GM23248 (cell line): ENCODE results near the gene LRRC58. TPM values are rescaled to one million over a fixed set of nuclear protein-coding genes. Genes with fewer than 3 reads are reported as not detected.
"Not testable (repeated sequence)": the region's sequence is repeated elsewhere in the genome, so short reads cannot be mapped to it uniquely, and the experiment has no call there.

Source experiments
- DNase-seq: peaks from one replicate; pipeline ENCODE4 v3.0.0-alpha.2; 2015
- H2AFZ ChIP-seq: fragments of 200-600 bp; sonication (generic); 2 replicates; pipeline ENCODE4 v1.6.1; 2016; ENCODE audit warnings: antibody characterized with exemption
- H3F3A ChIP-seq: fragments of 200-600 bp; sonication (generic); 2 replicates; pipeline ENCODE4 v1.6.1; 2016; ENCODE audit warnings: mild to moderate bottlenecking, antibody characterized with exemption, mixed run types; ENCODE audit not compliant: insufficient read depth
- H3K27ac ChIP-seq: fragments of 200-600 bp; sonication (generic); 2 replicates; pipeline ENCODE4 v1.5.1; 2016; ENCODE audit warnings: mild to moderate bottlenecking
- H3K27me3 ChIP-seq: fragments of 200-600 bp; sonication (generic); replicated peaks from 2 replicates; pipeline ENCODE4 v1.6.1; 2016; ENCODE audit warnings: mild to moderate bottlenecking; ENCODE audit not compliant: insufficient read depth
- H3K36me3 ChIP-seq: fragments of 200-600 bp; sonication (generic); 2 replicates; pipeline ENCODE4 v1.6.1; 2016; ENCODE audit warnings: low read depth, mild to moderate bottlenecking
- H3K4me1 ChIP-seq: fragments of 200-600 bp; sonication (generic); 2 replicates; pipeline ENCODE4 v1.6.1; 2016; ENCODE audit warnings: mild to moderate bottlenecking; ENCODE audit not compliant: insufficient read depth
- H3K4me2 ChIP-seq: fragments of 200-600 bp; sonication (generic); one replicate; pipeline ENCODE4 v1.6.1; 2016; ENCODE audit warnings: mild to moderate bottlenecking; ENCODE audit not compliant: unreplicated experiment
- H3K4me3 ChIP-seq: fragments of 200-600 bp; sonication (generic); 2 replicates; pipeline ENCODE4 v1.5.1; 2016; ENCODE audit warnings: mild to moderate bottlenecking
- H3K79me2 ChIP-seq: fragments of 200-600 bp; sonication (generic); 2 replicates; pipeline ENCODE4 v1.6.1; 2016; ENCODE audit warnings: mild to moderate bottlenecking; ENCODE audit not compliant: insufficient read depth
- H3K9ac ChIP-seq: fragments of 200-600 bp; sonication (generic); 2 replicates; pipeline ENCODE4 v1.6.1; 2016; ENCODE audit warnings: mild to moderate bottlenecking
- H3K9me2 ChIP-seq: fragments of 200-600 bp; sonication (generic); 2 replicates; pipeline ENCODE4 v1.6.1; 2016; ENCODE audit warnings: mixed run types, mild to moderate bottlenecking, moderate library complexity; ENCODE audit not compliant: insufficient read depth
- H3K9me3 ChIP-seq: fragments of 200-600 bp; sonication (generic); one replicate; pipeline ENCODE4 v1.6.1; 2017; ENCODE audit warnings: low read depth
- H4K20me1 ChIP-seq: fragments of 200-600 bp; sonication (generic); 2 replicates; pipeline ENCODE4 v1.6.0; 2016; ENCODE audit not compliant: insufficient read depth
- EZH2 ChIP-seq: fragments of 200-600 bp; sonication (generic); IDR thresholded peaks from 2 replicates; pipeline ENCODE4 v1.6.1; 2018; ENCODE audit warnings: antibody characterized with exemption, mild to moderate bottlenecking; ENCODE audit not compliant: insufficient read depth, poor library complexity, severe bottlenecking
- EZH2phosphoT487 ChIP-seq: fragments of 200-600 bp; sonication (generic); IDR thresholded peaks from 2 replicates; pipeline ENCODE4 v1.6.1; 2018; ENCODE audit warnings: antibody characterized with exemption, moderate library complexity, mild to moderate bottlenecking, low read depth; ENCODE audit not compliant: insufficient read depth
- WGBS, 2 experiments: methylation state at CpG; one replicate each; pipeline ENCODE4 v1.1.6; 2015 to 2017; ENCODE audit warnings: low lambda C conversion rate in 2 of 2, low coverage in 1 of 2; ENCODE audit errors: missing lambda C conversion rate in 2 of 2; 5-methylcytosine and 5-hydroxymethylcytosine counted together
- in situ Hi-C: fragments of 300-500 bp; cut with MboI; formaldehyde crosslinking; loops from 2 replicates; pipeline ENCODE4 v1.15.0; 2020
- polyA plus RNA-seq: library from polyadenylated mRNA; unstranded; fragments of >200 nt; fragmentation: Nextera tagmentation; extraction: Ambion mirVana; gene quantifications from 2 replicates; pipeline ENCODE4 v1.2.1, GENCODE V29; 2016
- total RNA-seq: library from RNA; depleted of rRNA; stranded (reverse); fragments of >200 nt; shearing (Covaris generic); gene quantifications from 2 replicates; pipeline ENCODE4 v1.2.3, GENCODE V29; 2014

The LRRC58 gene
- total and polyA plus RNA-seq, 2 experiments from 2014 or later: 13.1 to 34.4 TPM

DNA sequence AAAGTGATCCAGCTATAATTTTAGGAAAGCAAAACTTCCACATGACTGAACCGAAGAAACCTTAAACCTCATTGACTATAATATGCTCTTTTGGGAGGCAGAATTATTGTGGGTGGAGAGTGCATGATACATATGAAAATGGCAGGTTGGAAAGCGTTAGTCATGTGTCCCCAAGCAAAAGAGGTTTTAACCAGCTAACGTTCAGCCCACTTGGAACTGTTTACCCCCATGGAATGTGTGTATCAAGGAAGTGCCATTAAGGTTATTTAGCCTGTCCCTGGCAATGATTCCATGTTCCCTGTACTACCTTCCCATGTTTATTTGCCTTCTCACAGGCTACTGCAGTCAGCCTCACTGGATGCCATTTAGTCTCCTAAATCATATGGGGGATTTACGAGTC lies 44.1 kb upstream of the LRRC58 start:
- no peaks in the 10 kb centered on the region for H3K27me3 ChIP-seq
- peaks cover 84% of the 10 kb centered on the region for H3F3A ChIP-seq
- H4K20me1 ChIP-seq: no peaks in the 10 kb centered on the region
- peak overlapping the region; percentile 16; the same call in 1 of the 2 replicates for H3K27ac ChIP-seq
- H3K4me1 ChIP-seq: no peaks in the 10 kb centered on the region
- peak; percentile 39 for DNase-seq
- no peak overlapping the region for H2AFZ ChIP-seq
- TF ChIP-seq EZH2: no peak
- TF ChIP-seq EZH2phosphoT487: no peak
- no peak overlapping the region for H3K4me2 ChIP-seq
- H3K79me2 ChIP-seq: no peaks in the 10 kb centered on the region
- 55 to 57% methylated on average over 4 of the region's 4 CpGs for WGBS, 2 experiments
- no peak overlapping the region for H3K9ac ChIP-seq
- peaks cover 50% of the 10 kb centered on the region for H3K36me3 ChIP-seq
- in situ Hi-C loops: no loop called here
- no peaks in the 10 kb centered on the region for H3K9me3 ChIP-seq
- no peaks in the 10 kb centered on the region for H3K9me2 ChIP-seq
- no peak overlapping the region for H3K4me3 ChIP-seq

DNA sequence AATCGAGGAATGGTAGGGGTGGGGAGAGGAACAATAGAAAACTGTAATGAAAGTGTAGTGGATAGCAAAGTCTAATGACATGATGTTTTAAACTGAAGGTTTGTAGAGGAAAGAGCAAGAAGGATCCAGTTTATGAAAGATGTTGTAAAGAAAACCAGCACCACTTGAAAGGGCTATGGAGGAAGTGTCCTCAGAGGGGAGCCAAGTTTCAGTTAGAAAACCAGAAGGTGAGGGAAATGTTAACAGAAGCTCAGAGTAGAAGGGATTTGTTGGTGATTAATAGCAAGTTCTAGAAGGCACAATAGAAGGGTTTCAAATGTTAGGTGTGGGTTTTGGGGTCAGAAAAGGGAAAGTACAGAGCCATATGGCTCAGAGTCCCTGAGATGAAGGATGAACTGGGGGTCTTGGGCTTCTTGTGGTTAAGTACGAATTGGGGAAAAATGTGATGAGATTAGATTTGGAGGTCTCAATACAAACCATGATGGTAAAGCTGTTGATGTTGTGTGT lies 33.8 kb upstream of the LRRC58 start:
- H3K27ac ChIP-seq: no peak overlapping the region
- TF ChIP-seq EZH2phosphoT487: no peak
- no peak for TF ChIP-seq EZH2
- WGBS, 2 experiments: 38 to 44% methylated on average over 2 of the region's 2 CpGs
- no peaks in the 10 kb centered on the region for H3K4me1 ChIP-seq
- H3K9me2 ChIP-seq: no peaks in the 10 kb centered on the region
- in situ Hi-C loops: no loop called here
- no peaks in the 10 kb centered on the region for H3K27me3 ChIP-seq
- no peak overlapping the region for H2AFZ ChIP-seq
- no peak overlapping the region for H3K4me3 ChIP-seq
- H3K4me2 ChIP-seq: no peak overlapping the region
- no peaks in the 10 kb centered on the region for H4K20me1 ChIP-seq
- DNase-seq: no peak
- no peaks in the 10 kb centered on the region for H3K79me2 ChIP-seq
- H3K9me3 ChIP-seq: no peaks in the 10 kb centered on the region
- H3F3A ChIP-seq: no peaks in the 10 kb centered on the region
- no peaks in the 10 kb centered on the region for H3K36me3 ChIP-seq
- no peak overlapping the region for H3K9ac ChIP-seq

DNA sequence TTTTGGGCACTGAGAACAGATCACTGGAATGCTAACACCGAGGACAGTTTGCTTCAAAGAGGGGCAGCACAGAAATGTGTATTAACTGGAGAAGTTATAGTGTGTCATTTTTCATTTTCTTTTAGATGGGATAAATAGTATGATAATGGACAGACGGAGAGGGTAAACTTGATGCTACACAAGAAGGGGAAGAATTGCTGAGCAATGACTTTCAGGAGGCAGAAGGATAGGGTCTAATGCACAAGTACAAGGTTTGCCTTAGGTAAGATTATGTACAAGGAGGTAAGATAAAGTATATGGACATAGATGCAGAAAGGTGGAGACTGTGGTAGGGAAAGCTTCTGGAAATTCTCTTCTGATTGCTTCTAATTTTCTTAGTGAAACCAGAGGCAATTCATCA lies 32.3 kb upstream of the LRRC58 start:
- Histone ChIP-seq H2AFZ (no peak overlapping the region), H3K36me3 (no peaks in the 10 kb centered on the region), H3K4me2 (no peak overlapping the region), H3K79me2 (no peaks in the 10 kb centered on the region), H3K4me3 (no peak overlapping the region), H3K4me1 (no peaks in the 10 kb centered on the region), H3K27me3 (no peaks in the 10 kb centered on the region), H3K9me3 (no peaks in the 10 kb centered on the region), H3K9ac (no peak overlapping the region), H3K27ac (no peak overlapping the region), H3K9me2 (no peaks in the 10 kb centered on the region), H4K20me1 (no peaks in the 10 kb centered on the region), H3F3A (no peaks in the 10 kb centered on the region)
- in situ Hi-C loops: no loop called here
- TF ChIP-seq EZH2phosphoT487 (no peak), EZH2 (no peak)
- 67 to 68% methylated on average over 2 of the region's 2 CpGs for WGBS, 2 experiments
- DNase-seq: no peak

DNA sequence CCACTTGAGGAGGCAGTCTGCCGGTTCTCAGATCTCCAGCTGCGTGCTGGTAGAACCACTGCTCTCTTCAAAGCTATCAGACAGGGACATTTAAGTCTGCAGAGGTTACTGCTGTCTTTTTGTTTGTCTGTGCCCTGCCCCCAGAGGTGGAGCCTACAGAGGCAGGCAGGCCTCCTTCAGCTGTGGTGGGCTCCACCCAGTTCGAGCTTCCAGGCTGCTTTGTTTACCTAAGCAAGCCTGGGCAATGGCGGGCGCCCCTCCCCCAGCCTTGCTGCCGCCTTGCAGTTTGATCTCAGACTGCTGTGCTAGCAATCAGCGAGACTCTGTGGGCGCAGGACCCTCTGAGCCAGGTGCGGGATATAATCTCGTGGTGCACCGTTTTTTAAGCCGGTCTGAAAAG lies 28.8 kb upstream of the LRRC58 start:
- DNase-seq, H3K27ac ChIP-seq, H3K9me2 ChIP-seq, H3K4me2 ChIP-seq, H3K9me3 ChIP-seq, H3K9ac ChIP-seq, H3K4me1 ChIP-seq, H3K4me3 ChIP-seq, H3F3A ChIP-seq, H3K27me3 ChIP-seq, H3K36me3 ChIP-seq, H3K79me2 ChIP-seq, in situ Hi-C loops, H4K20me1 ChIP-seq, H2AFZ ChIP-seq: not testable (repeated sequence)
- WGBS, 2 experiments: 62 to 68% methylated on average over 6 to 9 of the region's 12 CpGs

DNA sequence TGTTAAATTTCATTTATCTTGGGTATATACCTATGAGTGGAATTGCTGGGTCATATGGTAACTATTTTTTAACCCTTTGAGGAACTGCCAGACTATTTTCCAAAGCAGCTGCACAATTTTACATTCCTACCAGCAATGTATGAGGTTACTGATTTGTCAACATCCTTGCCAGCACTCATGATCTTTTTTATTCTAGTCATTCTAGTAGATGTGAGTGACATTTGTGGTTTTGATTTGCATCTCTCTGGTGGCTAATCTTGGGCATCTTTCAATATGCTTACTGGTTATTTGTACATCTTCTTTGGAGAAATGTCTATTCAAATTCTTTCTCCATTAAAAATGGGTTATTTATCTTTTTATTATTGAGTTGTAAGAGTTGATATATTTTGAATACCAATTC lies 21.3 kb upstream of the LRRC58 start:
- in situ Hi-C loops: no loop called here
- H3K36me3 ChIP-seq: no peaks in the 10 kb centered on the region
- no peaks in the 10 kb centered on the region for H3K79me2 ChIP-seq
- H3K4me1 ChIP-seq: no peaks in the 10 kb centered on the region
- DNase-seq: no peak
- H3K27ac ChIP-seq: no peak overlapping the region
- H3F3A ChIP-seq: no peaks in the 10 kb centered on the region
- no peak overlapping the region for H2AFZ ChIP-seq
- H3K27me3 ChIP-seq: peaks cover 18% of the 10 kb centered on the region
- no peaks in the 10 kb centered on the region for H3K9me2 ChIP-seq
- no peaks in the 10 kb centered on the region for H4K20me1 ChIP-seq
- TF ChIP-seq EZH2: no peak
- TF ChIP-seq EZH2phosphoT487: no peak
- H3K9me3 ChIP-seq: no peaks in the 10 kb centered on the region
- H3K4me2 ChIP-seq: no peak overlapping the region
- no peak overlapping the region for H3K4me3 ChIP-seq
- H3K9ac ChIP-seq: no peak overlapping the region
